ENCODE results near the gene FAM107B.
"Not testable (repeated sequence)": the region's sequence is repeated elsewhere in the genome, so short reads cannot be mapped to it uniquely, and the experiment has no call there.

Gene FAM107B

DNA sequence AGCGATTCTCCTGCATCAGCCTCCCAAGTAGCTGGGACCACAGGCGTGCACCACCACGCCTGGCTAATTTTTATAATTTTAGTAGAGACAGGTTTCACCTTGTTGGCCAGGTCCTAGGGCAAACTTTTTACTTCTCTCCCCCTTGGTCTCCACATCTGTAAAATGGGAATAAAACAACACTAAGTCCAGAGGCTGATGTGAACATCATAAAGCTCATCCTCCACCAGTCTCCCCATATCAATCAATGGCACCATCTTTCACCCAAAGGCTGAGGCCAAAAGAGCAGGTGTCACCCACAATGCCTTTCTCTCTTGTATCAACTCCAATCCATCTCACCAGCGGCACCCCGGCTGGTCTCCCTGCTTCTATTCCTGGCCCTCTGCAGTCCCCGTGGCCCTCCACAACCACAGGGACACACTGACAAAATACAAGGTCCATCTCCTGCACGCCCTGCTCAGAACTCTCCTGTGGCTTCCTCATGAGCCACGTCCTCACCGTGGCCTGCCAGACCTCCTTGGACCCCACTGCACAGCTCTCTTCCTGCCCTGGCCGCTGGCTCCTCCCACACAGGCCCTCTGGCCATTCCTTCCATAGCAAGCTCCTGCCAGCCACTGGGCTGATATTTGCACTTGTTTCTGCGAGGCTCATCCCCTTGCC is 179.0 kb downstream of the FAM107B start:
- DNase-seq = no peak

- DNase-seq = no peak
Measured at GRCh38 chr10:14594878-14595525, 179.7 kb downstream of the FAM107B start.

GRCh38 chr10:14593806-14594205 is 180.9 kb downstream of the FAM107B start:
- DNase-seq = no peak

DNA sequence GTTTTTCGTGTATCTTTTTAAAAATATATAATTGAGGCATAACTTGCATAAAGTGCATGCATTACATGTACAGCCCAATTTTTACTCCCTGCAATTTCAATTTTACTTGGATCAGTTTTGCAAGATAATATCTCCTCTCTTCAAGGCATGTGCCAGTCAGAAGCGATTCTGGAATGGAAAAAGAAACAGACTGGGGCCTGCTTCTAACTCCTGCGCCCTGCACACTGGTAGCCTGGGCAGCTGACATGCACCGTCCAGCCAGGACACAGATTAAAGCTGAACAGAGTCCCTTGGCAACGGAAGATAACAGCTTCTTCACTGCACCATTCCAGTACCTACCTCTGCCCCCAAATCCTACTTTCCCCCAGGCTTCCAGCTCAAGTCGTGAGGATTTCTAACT is 182.1 kb downstream of the FAM107B start:
- no peak for DNase-seq

- DNase-seq = no peak
Measured at GRCh38 chr10:14592026-14592425, 182.7 kb downstream of the FAM107B start.

- not testable (repeated sequence) for DNase-seq
Measured at GRCh38 chr10:14588938-14589294, 185.8 kb downstream of the FAM107B start.

DNA sequence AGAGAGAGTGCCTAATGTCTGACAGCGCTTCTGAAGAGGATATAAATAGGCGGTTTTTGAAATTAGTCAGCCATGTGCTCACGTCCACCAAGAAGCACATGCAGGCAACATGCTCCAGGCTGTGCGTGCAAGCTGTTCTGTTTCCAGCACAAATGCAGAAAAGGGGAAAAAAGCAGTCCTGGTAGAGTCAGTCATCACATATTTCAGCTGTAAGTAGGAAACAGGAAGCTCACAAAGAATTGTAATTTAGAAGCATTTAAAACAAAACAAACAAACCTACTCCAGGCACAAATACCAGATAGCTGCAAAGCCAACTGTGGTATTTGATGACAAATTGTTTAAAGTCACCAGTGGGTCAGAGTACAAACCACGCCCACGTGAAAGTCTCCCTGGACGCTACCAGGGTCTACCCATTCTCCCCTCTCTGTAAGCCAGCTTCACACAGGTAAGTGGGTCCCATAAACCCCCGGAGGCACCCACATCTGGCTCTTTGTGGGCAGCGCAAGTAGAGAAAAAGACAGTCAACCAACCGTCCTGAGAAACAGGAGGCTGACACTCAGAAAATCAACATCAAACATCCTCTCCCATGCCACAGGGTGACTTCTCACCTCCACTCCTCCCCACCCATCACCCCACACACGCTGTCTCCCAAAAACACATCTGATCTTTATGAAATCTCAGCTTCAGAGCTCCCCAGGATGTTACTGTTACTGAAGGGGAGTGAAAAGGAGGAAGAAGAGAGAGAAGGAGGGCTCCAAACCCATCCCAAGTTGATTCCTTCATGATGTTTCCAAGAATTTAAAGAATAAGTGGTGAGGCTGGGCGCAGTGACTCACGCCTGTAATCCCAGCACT is 186.4 kb downstream of the FAM107B start:
- DNase-seq = no peak

- DNase-seq = no peak
Measured at GRCh38 chr10:14587540-14588083, 187.1 kb downstream of the FAM107B start.

GRCh38 chr10:14586901-14587300 is 187.8 kb downstream of the FAM107B start:
- DNase-seq = no peak

DNA sequence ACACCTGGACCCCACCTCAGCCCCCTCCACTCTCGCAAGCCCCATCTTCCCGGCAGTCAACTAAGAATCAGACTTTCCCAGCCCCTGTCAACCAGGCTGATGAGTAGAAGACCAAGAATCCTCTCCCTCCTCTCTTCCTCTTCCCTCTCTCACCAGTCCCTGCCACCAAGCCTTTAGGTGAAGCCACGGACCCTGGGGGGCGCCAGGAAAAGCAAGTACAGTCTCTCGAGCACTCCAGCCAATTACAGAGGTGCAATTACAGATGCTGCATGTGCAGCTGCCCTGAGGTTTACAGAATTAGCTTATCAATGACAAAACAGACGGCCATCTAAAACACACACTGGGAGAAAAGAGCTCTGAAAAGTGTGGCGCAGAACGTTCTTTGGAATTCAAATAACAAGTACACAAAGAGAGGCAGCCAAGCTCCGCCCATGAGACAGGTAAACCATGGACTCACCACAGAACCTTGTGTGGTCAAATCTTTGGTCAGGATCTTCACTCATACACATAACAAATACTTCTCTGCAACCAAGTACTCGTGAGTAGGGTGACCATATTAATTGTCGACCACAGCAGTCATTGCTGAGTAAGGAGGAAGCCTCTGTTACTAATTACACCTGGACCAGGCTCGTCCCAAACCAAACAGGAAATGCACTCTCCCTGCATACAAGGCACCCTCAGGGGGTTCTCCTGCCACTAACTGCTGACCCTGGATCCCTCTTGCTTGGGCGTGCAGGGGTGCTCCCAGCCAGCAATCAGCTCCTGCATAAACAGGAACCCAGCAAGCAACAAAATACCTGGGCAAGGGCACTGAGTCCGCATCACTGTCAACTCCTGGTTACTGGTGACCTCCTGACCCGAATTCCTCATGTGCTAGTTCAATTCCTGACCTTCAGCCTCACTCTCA is 189.2 kb downstream of the FAM107B start:
- no peak for DNase-seq

- no peak for DNase-seq
Measured at GRCh38 chr10:14584661-14585060, 190.0 kb downstream of the FAM107B start.

GRCh38 chr10:14583967-14584366 is 190.7 kb downstream of the FAM107B start:
- no peak for DNase-seq

DNA sequence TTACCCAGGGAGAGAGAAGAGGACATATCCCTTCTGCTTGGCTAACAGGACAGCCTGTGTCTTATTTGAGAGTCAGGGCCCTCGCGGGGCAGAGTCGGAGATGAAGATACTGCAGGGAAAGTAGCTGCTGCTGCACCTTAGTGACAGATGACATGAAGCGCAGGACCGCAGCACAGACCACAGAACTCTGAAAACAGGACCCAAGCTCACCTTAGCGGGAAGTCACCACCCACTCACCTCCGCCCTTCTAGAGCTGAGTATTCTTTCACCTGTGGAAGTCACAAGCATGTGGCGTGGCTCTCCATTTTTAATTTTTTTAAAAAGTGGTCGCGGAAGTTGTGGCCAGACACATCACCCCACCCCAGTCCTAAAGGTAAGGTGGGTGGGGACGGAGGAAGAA is 191.4 kb downstream of the FAM107B start:
- DNase-seq = peak; percentile 84

DNA sequence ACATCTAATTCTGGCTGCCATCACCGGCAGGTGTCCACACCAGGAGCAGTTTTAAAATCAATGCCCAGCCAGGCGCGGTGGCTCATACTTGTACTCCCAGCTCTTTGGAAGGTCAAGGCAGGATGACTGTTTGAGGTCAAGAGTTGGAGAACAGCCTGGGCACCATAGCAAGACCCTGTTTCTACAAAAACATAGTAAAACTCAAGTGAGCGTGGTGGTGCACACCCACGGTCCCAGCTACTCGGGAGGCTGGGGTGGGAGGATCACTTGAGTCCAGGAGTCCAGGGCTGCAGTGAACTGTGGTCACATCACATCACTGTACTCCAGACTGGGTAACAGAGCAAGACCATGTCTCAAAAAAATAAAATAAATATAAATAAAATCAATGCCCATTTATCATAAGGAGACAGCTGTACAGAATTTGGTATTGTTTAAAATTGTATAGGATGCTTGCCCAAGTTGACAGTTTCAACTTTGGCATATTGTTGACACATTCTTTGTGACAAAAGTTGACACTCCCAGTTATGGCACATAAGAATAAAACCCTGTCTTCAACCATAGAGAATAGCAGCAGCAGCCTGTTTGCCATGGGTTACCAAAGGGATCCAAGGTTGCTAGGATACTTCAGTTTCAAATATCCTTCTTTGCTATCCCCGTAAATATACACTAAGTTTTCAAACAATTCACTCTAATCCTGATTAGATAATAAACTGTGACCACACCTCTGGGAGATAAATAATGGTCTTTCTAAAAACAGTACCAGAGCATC is 193.0 kb downstream of the FAM107B start:
- DNase-seq = no peak

DNA sequence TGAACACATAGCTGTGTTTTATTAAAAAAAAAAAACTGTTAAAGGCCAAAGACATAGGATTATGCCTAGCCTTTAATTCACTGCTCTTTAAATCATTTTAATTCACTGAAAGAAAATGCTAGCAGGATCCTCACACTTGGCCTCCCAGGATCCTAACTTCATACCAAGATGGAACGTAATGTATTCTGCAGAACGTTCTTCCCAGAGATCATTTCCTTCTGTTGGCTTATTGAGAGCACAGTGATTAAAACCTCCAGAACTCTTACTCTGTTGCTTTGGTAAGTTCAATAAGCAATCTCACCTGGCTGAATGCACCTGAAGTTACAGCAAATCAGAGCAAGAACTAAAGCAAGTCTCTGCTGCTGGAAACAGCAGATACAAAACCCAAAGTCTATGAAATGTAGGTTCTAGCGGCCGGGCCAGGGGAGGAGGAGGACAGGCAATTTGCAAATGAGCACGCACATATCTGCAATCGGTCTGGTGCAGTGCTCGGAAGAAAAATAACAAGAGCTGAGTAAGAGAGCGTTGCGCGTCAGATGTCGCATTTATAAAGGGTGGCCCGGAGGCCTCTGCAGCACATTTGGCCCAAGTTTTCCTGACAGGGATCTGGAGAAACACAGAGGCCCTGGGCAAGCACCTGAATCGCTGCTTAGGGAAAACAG is 193.9 kb downstream of the FAM107B start:
- no peak for DNase-seq

DNA sequence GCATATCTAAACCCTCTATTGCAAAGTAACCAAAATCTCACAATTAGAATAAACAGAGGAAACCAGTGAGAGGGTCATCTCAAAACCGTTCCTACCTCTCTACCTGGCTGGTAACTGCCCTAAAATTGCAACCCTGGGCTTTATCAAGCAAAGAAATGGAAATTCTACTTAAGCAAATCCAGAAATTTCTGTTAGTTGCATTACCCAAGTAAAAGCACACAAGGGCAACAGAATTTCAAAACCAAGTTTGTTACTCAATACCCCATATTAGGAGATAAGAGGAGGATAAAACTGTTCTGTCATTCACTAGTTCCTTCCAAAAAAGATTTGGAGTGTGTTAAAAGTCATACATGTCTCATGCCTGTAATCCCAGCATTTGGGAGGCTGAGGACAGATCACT is 195.3 kb downstream of the FAM107B start:
- no peak for DNase-seq

GRCh38 chr10:14578060-14578952 is 196.4 kb downstream of the FAM107B start:
- no peak for DNase-seq

- DNase-seq = no peak
Measured at GRCh38 chr10:14574885-14575284, 199.8 kb downstream of the FAM107B start.

GRCh38 chr10:14574291-14574690 is 200.4 kb downstream of the FAM107B start:
- no peak for DNase-seq

DNA sequence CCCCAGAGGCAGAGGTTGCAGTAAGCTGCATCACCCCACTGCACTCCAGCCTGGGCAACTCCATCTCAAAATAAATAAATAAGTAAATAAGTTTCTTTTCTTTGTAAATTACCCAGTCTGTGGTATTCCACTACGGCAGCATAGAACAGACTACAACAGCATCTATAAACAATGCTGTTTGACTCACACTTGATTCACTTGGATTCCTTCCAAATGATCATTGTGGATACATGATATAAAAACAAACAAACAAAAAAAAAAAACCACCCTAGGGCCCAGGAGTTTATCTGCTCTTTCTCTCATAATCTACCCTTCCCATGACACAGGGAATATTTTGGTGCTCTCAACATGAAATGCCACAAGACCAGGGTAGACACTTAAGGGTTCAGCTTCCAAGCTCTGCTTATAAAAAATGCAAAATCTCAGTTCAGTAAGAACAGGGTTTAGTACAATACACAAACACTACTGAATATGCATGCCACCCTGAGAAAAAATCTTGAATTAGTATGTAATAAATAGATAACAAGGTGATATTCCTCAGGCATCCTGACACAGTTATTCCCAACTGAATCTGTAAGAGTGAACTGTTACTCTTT is 200.9 kb downstream of the FAM107B start:
- no peak for DNase-seq
